Thoracic aorta (tissue), 2 donors: Measurements from ENCODE around the gene SCNN1B. TPM values are rescaled to one million over a fixed set of nuclear protein-coding genes. Genes with fewer than 3 reads are reported as not detected.
"Not testable (repeated sequence)": the region's sequence is repeated elsewhere in the genome, so short reads cannot be mapped to it uniquely, and the experiment has no call there.

Source experiments
- ATAC-seq: fragments of 150-250 bp; one replicate; pipeline ENCODE4 v1.8.0; 2017; ENCODE audit warnings: low read depth; ENCODE audit not compliant: insufficient number of reproducible peaks, low FRiP score
- DNase-seq: peaks from one replicate; pipeline ENCODE4 v3.0.0-alpha.2; 2020; ENCODE audit warnings: low spot score
- H3K27ac ChIP-seq, 2 donors: fragments of 200-600 bp; sonication (generic); 1 replicate in 1 of 2; 2 replicates in 1 of 2; pipeline ENCODE4 v1.5.1; 2016; ENCODE audit warnings: mild to moderate bottlenecking in 2 of 2, moderate library complexity in 2 of 2
- H3K27me3 ChIP-seq: fragments of 200-600 bp; sonication (generic); replicated peaks from 2 replicates; pipeline ENCODE4 v1.6.0; 2016; ENCODE audit warnings: mild to moderate bottlenecking; ENCODE audit not compliant: insufficient read depth
- H3K36me3 ChIP-seq: fragments of 200-600 bp; sonication (generic); one replicate; pipeline ENCODE4 v1.5.1; 2016
- H3K4me1 ChIP-seq, 2 donors: fragments of 200-600 bp; sonication (generic); 1 replicate in 1 of 2; 2 replicates in 1 of 2; pipeline versions ENCODE4 v1.5.1 to v1.6.0; 2016; ENCODE audit warnings: low read depth in 2 of 2, mild to moderate bottlenecking in 1 of 2; ENCODE audit not compliant: control insufficient read depth in 1 of 2
- H3K4me3 ChIP-seq: fragments of 200-600 bp; sonication (generic); 2 replicates; pipeline ENCODE4 v1.5.1; 2016; ENCODE audit warnings: mild to moderate bottlenecking
- H3K9me3 ChIP-seq: fragments of 200-600 bp; sonication (generic); 2 replicates; pipeline ENCODE4 v1.5.1; 2016
- CTCF ChIP-seq: fragments of 200-600 bp; sonication (generic); IDR thresholded peaks from one replicate; pipeline ENCODE4 v1.5.1; 2019; ENCODE audit warnings: antibody characterized with exemption
- total RNA-seq, 2 donors: library from RNA; depleted of rRNA; stranded (reverse); fragments of >200 nt; gene quantifications; one replicate each; pipeline versions ENCODE4 v1.1.0 to v1.2.3, GENCODE V29; 2016

Gene SCNN1B
- total RNA-seq, 2 donors from 2014 or later, result 1.1 TPM; not detected in 1

DNA sequence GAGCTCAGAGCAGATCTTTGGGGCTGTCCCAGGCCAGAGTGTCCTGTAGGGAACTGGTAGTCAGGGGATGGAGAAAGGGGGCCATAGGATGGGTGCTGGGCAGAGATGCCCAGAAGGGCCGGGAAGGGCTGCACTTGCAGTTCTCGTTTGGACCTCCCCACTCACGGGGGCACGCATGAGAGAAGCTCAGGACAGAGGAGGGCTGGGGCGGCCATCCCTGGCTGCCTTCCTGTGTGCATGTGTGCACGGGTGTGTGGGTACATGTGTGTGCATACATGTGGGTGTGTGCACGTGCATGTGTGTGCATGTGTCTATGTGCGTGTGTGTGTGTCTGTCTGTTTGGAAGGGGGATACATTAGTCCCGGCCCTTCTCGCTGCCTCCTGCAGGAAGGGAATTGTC, 77.6 kb downstream of the SCNN1B start:
- Histone ChIP-seq H3K4me3 (no peak overlapping the region), H3K36me3 (no peaks in the 10 kb centered on the region), H3K9me3 (no peaks in the 10 kb centered on the region), H3K4me1 (peaks cover 0 to 1% of the 10 kb centered on the region in 2 donors), H3K27ac (no peak overlapping the region), H3K27me3 (no peaks in the 10 kb centered on the region)
- no peak for TF ChIP-seq CTCF
- DNase-seq, result no peak
- ATAC-seq, result no peak

DNA sequence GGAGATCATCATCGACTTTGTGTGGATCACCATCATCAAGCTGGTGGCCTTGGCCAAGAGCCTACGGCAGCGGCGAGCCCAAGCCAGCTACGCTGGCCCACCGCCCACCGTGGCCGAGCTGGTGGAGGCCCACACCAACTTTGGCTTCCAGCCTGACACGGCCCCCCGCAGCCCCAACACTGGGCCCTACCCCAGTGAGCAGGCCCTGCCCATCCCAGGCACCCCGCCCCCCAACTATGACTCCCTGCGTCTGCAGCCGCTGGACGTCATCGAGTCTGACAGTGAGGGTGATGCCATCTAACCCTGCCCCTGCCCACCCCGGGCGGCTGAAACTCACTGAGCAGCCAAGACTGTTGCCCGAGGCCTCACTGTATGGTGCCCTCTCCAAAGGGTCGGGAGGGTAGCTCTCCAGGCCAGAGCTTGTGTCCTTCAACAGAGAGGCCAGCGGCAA, 78.4 kb downstream of the SCNN1B start:
- no peak for DNase-seq
- no peaks in the 10 kb centered on the region for H3K9me3 ChIP-seq
- no peaks in the 10 kb centered on the region for H3K36me3 ChIP-seq
- no peak overlapping the region for H3K27ac ChIP-seq
- no peak for TF ChIP-seq CTCF
- H3K4me3 ChIP-seq, result no peak overlapping the region
- ATAC-seq, result no peak
- H3K4me1 ChIP-seq, result peaks cover 0 to 8% of the 10 kb centered on the region in 2 donors
- H3K27me3 ChIP-seq, result no peaks in the 10 kb centered on the region

DNA sequence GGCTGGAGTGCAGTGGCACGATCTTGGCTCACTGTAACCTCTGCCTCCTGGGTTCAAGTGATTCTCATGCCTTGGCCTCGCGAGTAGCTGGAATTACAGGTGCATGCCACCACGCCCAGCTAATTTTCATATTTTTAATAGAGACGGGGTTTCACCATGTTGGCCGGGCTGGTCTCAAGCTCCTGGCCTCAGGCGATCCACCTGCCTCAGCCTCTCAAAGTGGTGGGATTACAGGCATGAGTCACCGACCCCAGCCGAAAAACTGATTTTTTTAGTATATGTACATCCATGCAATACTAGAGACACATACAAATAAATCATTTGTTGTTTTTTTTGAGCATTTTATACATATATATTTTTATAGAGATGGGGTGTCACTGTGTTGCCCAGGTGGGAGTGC, 79.6 kb downstream of the SCNN1B start:
- ATAC-seq, H3K4me3 ChIP-seq, H3K9me3 ChIP-seq, H3K4me1 ChIP-seq, H3K36me3 ChIP-seq, H3K27ac ChIP-seq, DNase-seq, H3K27me3 ChIP-seq: not testable (repeated sequence)

DNA sequence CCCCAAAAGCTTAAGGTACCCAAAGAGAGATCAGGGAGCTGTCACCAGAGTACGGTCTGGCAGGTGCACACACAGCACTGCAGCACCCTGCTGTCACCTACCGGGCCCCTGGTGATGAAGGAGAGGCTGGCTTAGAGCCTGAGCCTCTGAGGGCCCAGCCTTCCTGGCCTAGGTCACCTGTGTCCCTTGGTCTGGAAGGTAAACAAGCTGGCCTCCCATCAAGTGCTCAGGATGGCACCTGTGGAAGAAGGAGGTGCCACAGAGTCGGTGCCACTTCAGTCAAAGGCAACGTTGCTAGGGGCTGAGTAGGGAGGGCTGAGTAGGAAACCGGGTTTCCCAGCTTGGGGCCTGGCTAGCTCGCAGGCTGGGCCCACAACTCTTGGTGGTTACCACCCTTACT, 80.2 kb downstream of the SCNN1B start:
- no peak overlapping the region for H3K27ac ChIP-seq
- ATAC-seq, result no peak
- peaks cover 0 to 8% of the 10 kb centered on the region in 2 donors for H3K4me1 ChIP-seq
- no peaks in the 10 kb centered on the region for H3K9me3 ChIP-seq
- H3K27me3 ChIP-seq, result no peaks in the 10 kb centered on the region
- no peak overlapping the region for H3K4me3 ChIP-seq
- no peaks in the 10 kb centered on the region for H3K36me3 ChIP-seq
- TF ChIP-seq CTCF, result no peak
- no peak for DNase-seq

GRCh38 chr16:23383881-23384280, 81.8 kb downstream of the SCNN1B start:
- Histone ChIP-seq H3K4me1 (peaks cover 0 to 8% of the 10 kb centered on the region in 2 donors), H3K36me3 (no peaks in the 10 kb centered on the region), H3K4me3 (no peak overlapping the region), H3K27ac (no peak overlapping the region), H3K27me3 (no peaks in the 10 kb centered on the region), H3K9me3 (no peaks in the 10 kb centered on the region)
- DNase-seq (no peak), ATAC-seq (no peak)
- no peak for TF ChIP-seq CTCF

- ATAC-seq (no peak), DNase-seq (no peak)
- H3K27me3 ChIP-seq, result no peaks in the 10 kb centered on the region
- H3K9me3 ChIP-seq, result no peaks in the 10 kb centered on the region
- TF ChIP-seq CTCF, result no peak
- no peak overlapping the region for H3K4me3 ChIP-seq
- H3K4me1 ChIP-seq, result peaks cover 0 to 8% of the 10 kb centered on the region in 2 donors
- H3K27ac ChIP-seq, result no peak overlapping the region
- H3K36me3 ChIP-seq, result no peaks in the 10 kb centered on the region
These were observed 82.8 kb downstream of the SCNN1B start for GRCh38 chr16:23384878-23385277.
